Keratinocyte (primary cell): Measurements from ENCODE around the gene DEPDC7. TPM values are rescaled to one million over a fixed set of nuclear protein-coding genes. Genes with fewer than 3 reads are reported as not detected.
A peak's percentile ranks its signal among the peaks of the same experiment; 100 is the strongest.

Experiments used
- DNase-seq: peaks from one replicate; pipeline ENCODE4 v3.0.0-alpha.2; 2011; ENCODE audit warnings: low read depth, missing footprints, low spot score
- FAIRE-seq: peaks from 2 replicates; lab custom pipeline; 2011; peaks lifted over from hg19 to GRCh38; lab: Jason Lieb, UNC
- H2AFZ ChIP-seq: 2 replicates; pipeline ENCODE4 v1.6.0; 2012; ENCODE audit warnings: low read length, control low read depth, inconsistent platforms; ENCODE audit not compliant: control insufficient read depth
- H3K27ac ChIP-seq: 2 replicates; pipeline ENCODE4 v1.5.1; 2011; ENCODE audit warnings: low read length; ENCODE audit not compliant: control insufficient read depth, insufficient read depth
- H3K27me3 ChIP-seq: 3 replicates; pipeline ENCODE4 v1.6.0; 2011; ENCODE audit warnings: low read length; ENCODE audit not compliant: control insufficient read depth, insufficient read depth; ENCODE audit errors: extremely low read depth
- H3K36me3 ChIP-seq, 2 experiments: 2 replicates in 1 of 2; 3 replicates in 1 of 2; pipeline ENCODE4 v1.5.1; 2011; ENCODE audit warnings: low read length in 2 of 2, mild to moderate bottlenecking in 1 of 2; ENCODE audit not compliant: control insufficient read depth in 2 of 2, insufficient read depth in 2 of 2; ENCODE audit errors: extremely low read depth in 1 of 2
- H3K4me1 ChIP-seq: 3 replicates; pipeline ENCODE4 v1.5.1; 2011; ENCODE audit warnings: low read length; ENCODE audit not compliant: control insufficient read depth, insufficient read depth; ENCODE audit errors: extremely low read depth
- H3K4me2 ChIP-seq: 3 replicates; pipeline ENCODE4 v1.6.0; 2011; ENCODE audit warnings: low read depth, low read length; ENCODE audit not compliant: control insufficient read depth, insufficient read depth; ENCODE audit errors: extremely low read depth
- H3K4me3 ChIP-seq, 3 experiments: fragments of 200-600 bp in 1 of 3; sonication (generic) in 1 of 3; 2 replicates in 2 of 3; 3 replicates in 1 of 3; pipeline ENCODE4 v1.5.1; 2011 to 2016; ENCODE audit warnings: low read length in 3 of 3, mild to moderate bottlenecking in 3 of 3, control low read depth in 2 of 3, inconsistent platforms in 1 of 3, low read depth in 1 of 3, mixed read lengths in 1 of 3, mixed run types in 1 of 3, moderate library complexity in 1 of 3; ENCODE audit not compliant: control insufficient read depth in 2 of 3, insufficient read depth in 2 of 3; ENCODE audit errors: extremely low read depth in 1 of 3
- H3K79me2 ChIP-seq: 2 replicates; pipeline ENCODE4 v1.6.0; 2012; ENCODE audit warnings: low read length; ENCODE audit not compliant: control insufficient read depth, insufficient read depth
- H3K9ac ChIP-seq: 3 replicates; pipeline ENCODE4 v1.6.0; 2011; ENCODE audit warnings: low read length; ENCODE audit not compliant: control insufficient read depth, insufficient read depth; ENCODE audit errors: extremely low read depth
- H3K9me1 ChIP-seq: 3 replicates; pipeline ENCODE4 v1.6.0; 2011; ENCODE audit warnings: low read length; ENCODE audit not compliant: control insufficient read depth, insufficient read depth; ENCODE audit errors: extremely low read depth
- H3K9me3 ChIP-seq: 2 replicates; pipeline ENCODE4 v1.5.1; 2012; ENCODE audit warnings: low read depth, low read length; ENCODE audit not compliant: control insufficient read depth
- H4K20me1 ChIP-seq: 3 replicates; pipeline ENCODE4 v1.6.0; 2011; ENCODE audit warnings: low read length; ENCODE audit not compliant: control insufficient read depth, insufficient read depth; ENCODE audit errors: extremely low read depth
- EZH2 ChIP-seq: IDR thresholded peaks from one replicate; pipeline ENCODE4 v1.6.1; 2012; ENCODE audit warnings: inconsistent platforms, mild to moderate bottlenecking, low read length, moderate library complexity
- dilution Hi-C: fragments of 300-500 bp; cut with MboI; formaldehyde crosslinking; loops from one replicate; pipeline ENCODE4 v1.7.0; 2020; ENCODE audit warnings: low sequenced_read_pairs; ENCODE audit not compliant: extremely low pct_ligation_motif_present
- polyA plus RNA-seq, 5 experiments: library from polyadenylated mRNA; depleted of rRNA in 3 of 5; stranded (reverse) in 3 of 5; stranded (forward) in 1 of 5; unstranded in 1 of 5; fragments of >200 nt; gene quantifications; 1 replicate in 1 of 5; 2 replicates in 3 of 5; 3 replicates in 1 of 5; pipeline versions ENCODE4 v1.2.1 to v1.2.3, GENCODE V29; 2011 to 2012; ENCODE audit warnings: missing spikeins in 2 of 5, low read depth in 1 of 5, low replicate concordance in 1 of 5
- TF ChIP-seq, protein P1 (sequence below), 3 experiments: IDR thresholded peaks in 1 of 3; conservative IDR thresholded peaks in 1 of 3; optimal IDR thresholded peaks in 1 of 3; 2 replicates in 2 of 3; 3 replicates in 1 of 3; pipeline versions ENCODE3 to v1.5.1; 2011; ENCODE audit warnings: low read length in 3 of 3, mild to moderate bottlenecking in 3 of 3, moderate library complexity in 2 of 3, control low read depth in 1 of 3, inconsistent platforms in 1 of 3; ENCODE audit not compliant: insufficient read depth in 2 of 3; ENCODE audit errors: extremely low read depth in 1 of 3

Gene DEPDC7
- polyA plus RNA-seq, 1 donor (not counting 4 experiments of a cell fraction or from before 2014, with no cell fraction given), result 29.8 TPM

DNA sequence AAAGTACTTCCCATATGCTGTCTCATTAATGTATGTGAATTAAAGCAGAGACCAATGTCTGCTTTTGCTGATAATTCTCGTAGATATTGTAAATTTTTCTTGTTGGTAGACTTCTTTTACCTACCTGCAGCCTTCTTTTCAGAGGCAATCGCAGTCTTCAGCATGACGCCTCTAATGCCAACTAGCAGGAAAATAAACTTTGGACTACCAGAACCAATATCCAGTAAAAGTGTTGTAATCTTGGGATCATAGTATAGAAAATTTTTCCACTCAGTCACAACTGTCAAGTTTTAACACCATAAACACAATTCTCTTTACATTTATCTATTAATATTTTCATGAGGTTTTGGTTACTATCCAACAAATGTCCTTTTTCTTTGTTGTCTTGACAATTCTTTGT lies 2.3 kb downstream of the DEPDC7 start:
- Histone ChIP-seq H4K20me1 (no peaks in the 10 kb centered on the region), H3K9me3 (no peaks in the 10 kb centered on the region), H3K9ac (peak overlapping the region; percentile 48), H3K4me1 (peaks cover 19% of the 10 kb centered on the region), H3K9me1 (no peaks in the 10 kb centered on the region), H3K4me3 (peak overlapping the region; percentile 60 to 94 (median 93)), H3K79me2 (peaks cover 60% of the 10 kb centered on the region), H3K36me3 (no peaks in the 10 kb centered on the region), H3K4me2 (peak overlapping the region; percentile 98), H2AFZ (no peak overlapping the region), H3K27ac (no peak overlapping the region), H3K27me3 (no peaks in the 10 kb centered on the region)
- no peak for FAIRE-seq
- no peak for TF ChIP-seq EZH2
- TF ChIP-seq, protein P1, sequence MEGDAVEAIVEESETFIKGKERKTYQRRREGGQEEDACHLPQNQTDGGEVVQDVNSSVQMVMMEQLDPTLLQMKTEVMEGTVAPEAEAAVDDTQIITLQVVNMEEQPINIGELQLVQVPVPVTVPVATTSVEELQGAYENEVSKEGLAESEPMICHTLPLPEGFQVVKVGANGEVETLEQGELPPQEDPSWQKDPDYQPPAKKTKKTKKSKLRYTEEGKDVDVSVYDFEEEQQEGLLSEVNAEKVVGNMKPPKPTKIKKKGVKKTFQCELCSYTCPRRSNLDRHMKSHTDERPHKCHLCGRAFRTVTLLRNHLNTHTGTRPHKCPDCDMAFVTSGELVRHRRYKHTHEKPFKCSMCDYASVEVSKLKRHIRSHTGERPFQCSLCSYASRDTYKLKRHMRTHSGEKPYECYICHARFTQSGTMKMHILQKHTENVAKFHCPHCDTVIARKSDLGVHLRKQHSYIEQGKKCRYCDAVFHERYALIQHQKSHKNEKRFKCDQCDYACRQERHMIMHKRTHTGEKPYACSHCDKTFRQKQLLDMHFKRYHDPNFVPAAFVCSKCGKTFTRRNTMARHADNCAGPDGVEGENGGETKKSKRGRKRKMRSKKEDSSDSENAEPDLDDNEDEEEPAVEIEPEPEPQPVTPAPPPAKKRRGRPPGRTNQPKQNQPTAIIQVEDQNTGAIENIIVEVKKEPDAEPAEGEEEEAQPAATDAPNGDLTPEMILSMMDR (optimal IDR thresholded peaks at IDR 0.05 in 1 of 3, IDR thresholded peaks at IDR 0.05 in 1 of 3, conservative IDR thresholded peaks at IDR 0.05 in 1 of 3; ENCODE audit: extremely low read depth in 1 of 3, insufficient read depth in 2 of 3, low read length in 3 of 3), result no peak
- dilution Hi-C loops, result no loop called here
- DNase-seq, result no peak

DNA sequence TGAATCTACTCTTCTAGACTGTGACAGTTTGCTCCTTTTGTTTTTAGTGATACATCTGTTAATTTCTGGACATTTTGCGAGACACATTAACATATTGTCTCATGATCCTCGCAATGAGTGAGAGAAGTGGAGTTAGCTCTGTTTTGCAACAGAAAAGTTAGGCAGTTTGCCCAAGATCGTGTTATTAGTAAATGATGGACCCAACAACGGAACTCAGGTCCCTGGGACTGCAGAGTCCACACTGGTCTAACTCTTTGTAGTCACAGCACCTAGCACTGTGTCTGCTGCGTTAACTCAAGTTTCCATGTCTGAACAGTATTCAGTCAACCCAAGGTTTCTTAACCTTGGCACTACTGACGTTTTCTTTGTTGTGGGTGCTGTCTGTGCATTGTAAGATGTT lies 3.2 kb downstream of the DEPDC7 start:
- TF ChIP-seq, protein P1 (optimal IDR thresholded peaks at IDR 0.05 in 1 of 3, IDR thresholded peaks at IDR 0.05 in 1 of 3, conservative IDR thresholded peaks at IDR 0.05 in 1 of 3; ENCODE audit: extremely low read depth in 1 of 3, insufficient read depth in 2 of 3, low read length in 3 of 3), result no peak
- no peak for TF ChIP-seq EZH2
- Histone ChIP-seq H3K79me2 (peaks cover 63% of the 10 kb centered on the region), H3K27me3 (no peaks in the 10 kb centered on the region), H2AFZ (no peak overlapping the region), H4K20me1 (no peaks in the 10 kb centered on the region), H3K4me2 (no peak overlapping the region), H3K4me1 (peaks cover 16% of the 10 kb centered on the region), H3K36me3 (no peaks in the 10 kb centered on the region), H3K9ac (no peak overlapping the region), H3K4me3 (no peak overlapping the region), H3K9me1 (no peaks in the 10 kb centered on the region), H3K9me3 (no peaks in the 10 kb centered on the region), H3K27ac (no peak overlapping the region)
- dilution Hi-C loops, result no loop called here
- DNase-seq, result no peak
- FAIRE-seq, result peak; percentile 63
